ENCODE measurements around the gene S100A11.

- TF ChIP-seq CTCF (conservative IDR thresholded peaks at IDR 0.05; ENCODE audit: low read length) = no peak
- TF ChIP-seq EZH2phosphoT487 (IDR thresholded peaks at IDR 0.05; ENCODE audit: borderline replicate concordance, low read depth, low read length) = no peak
Measured at GRCh38 chr1:152036267-152037216, at the start of gene S100A11.

Data from OCI-LY7 (cell line).